ENCODE measurements around the gene LAP3. TPM values are rescaled to one million over a fixed set of nuclear protein-coding genes. Genes with fewer than 3 reads are reported as not detected.

LAP3 gene
- total RNA-seq (100 to 1,000 TPM in 5 of 9 donors, 10 to 100 TPM in 4; 71.7 to 176 (median 109) TPM), polyA plus RNA-seq (100 to 1,000 TPM in 1 of 3 donors, 10 to 100 TPM in 2; 22.7 to 135 (median 30.2) TPM)
- long read RNA-seq, donor 1, transcript LAP3-201 (13 exons, 2,213 nt): major isoform, 13 of 19 reads
- long read RNA-seq, donor 1, partial matches to known transcripts: 6 of 19 reads
- long read RNA-seq, donor 1, other reads (novel, unspliced or antisense): 0 of 19 reads
- long read RNA-seq, donor 2, transcript LAP3-201 (13 exons, 2,213 nt): major isoform, 12 of 28 reads
- long read RNA-seq, donor 2, partial matches to known transcripts: 16 of 28 reads
- long read RNA-seq, donor 2, other reads (novel, unspliced or antisense): 0 of 28 reads
- long read RNA-seq, donor 3, transcript LAP3-201 (13 exons, 2,213 nt): major isoform, 15 of 18 reads
- long read RNA-seq, donor 3, partial matches to known transcripts: 0 of 18 reads
- long read RNA-seq, donor 3, other reads (novel, unspliced or antisense): 0 of 18 reads
- long read RNA-seq, donor 4, transcript LAP3-201 (13 exons, 2,213 nt): major isoform, 115 of 132 reads
- long read RNA-seq, donor 4, partial matches to known transcripts: 11 of 132 reads
- long read RNA-seq, donor 4, other reads (novel, unspliced or antisense): 3 of 132 reads
- long read RNA-seq, donor 5, transcript LAP3-201 (13 exons, 2,213 nt): major isoform, 214 of 226 reads
- long read RNA-seq, donor 5, partial matches to known transcripts: 7 of 226 reads
- long read RNA-seq, donor 5, other reads (novel, unspliced or antisense): 4 of 226 reads
- long read RNA-seq, donor 6, transcript LAP3-201 (13 exons, 2,213 nt): major isoform, 52 of 64 reads
- long read RNA-seq, donor 6, partial matches to known transcripts: 8 of 64 reads
- long read RNA-seq, donor 6, other reads (novel, unspliced or antisense): 2 of 64 reads
- long read RNA-seq, donor 7, transcript LAP3-201 (13 exons, 2,213 nt): major isoform, 13 of 19 reads
- long read RNA-seq, donor 7, partial matches to known transcripts: 5 of 19 reads
- long read RNA-seq, donor 7, other reads (novel, unspliced or antisense): 0 of 19 reads
- long read RNA-seq, donor 8, transcript LAP3-201 (13 exons, 2,213 nt): major isoform, 33 of 33 reads
- long read RNA-seq, donor 8, partial matches to known transcripts: 0 of 33 reads
- long read RNA-seq, donor 8, other reads (novel, unspliced or antisense): 0 of 33 reads
- long read RNA-seq, donor 9, transcript LAP3-201 (13 exons, 2,213 nt): major isoform, 18 of 20 reads
- long read RNA-seq, donor 9, partial matches to known transcripts: 0 of 20 reads
- long read RNA-seq, donor 9, other reads (novel, unspliced or antisense): 0 of 20 reads
- long read RNA-seq, donor 10, transcript LAP3-201 (13 exons, 2,213 nt): major isoform, 9 of 10 reads
- long read RNA-seq, donor 10, partial matches to known transcripts: 0 of 10 reads
- long read RNA-seq, donor 10, other reads (novel, unspliced or antisense): 0 of 10 reads

GRCh38 chr4:17576932-17577664 lies at the start of gene LAP3:
LAP3 (plus strand) TSS chr4:17577198; CDS start chr4:17577466, 268 bp downstream.
- WGBS, 4 donors: 0% methylated on average over 8 to 91 of the region's 91 CpGs
- DNase-seq: peak; percentile 96 to 100 (median 99)
- Histone ChIP-seq H3K4me1 (replicated peaks in 1 of 2) (peaks cover 10 to 28% of the 10 kb centered on the region in 2 donors), H3K27ac (peak within 1 kb of the TSS; percentile 73 to 97 (median 94)), H3K36me3 (replicated peaks in 1 of 2) (peaks cover 0 to 19% of the 10 kb centered on the region in 2 donors), H3K27me3 (no peaks in the 10 kb centered on the region), H3K4me3 (peak within 1 kb of the TSS; percentile 53 to 89 (median 76)), H3K9me3 (replicated peaks in 1 of 3) (no peaks in the 10 kb centered on the region)
- TF ChIP-seq CTCF (IDR thresholded peaks at IDR 0.05) (peak in 2 of 6 experiments; percentile 14 to 15), POLR2A (IDR thresholded peaks at IDR 0.05) (peak; percentile 94 to 98)
- intact Hi-C loops (cut with DNase I): no loop called here

GRCh38 chr4:17528551-17529165 lies 48.3 kb upstream of the LAP3 start:
- Histone ChIP-seq H3K36me3 (replicated peaks in 1 of 2) (no peaks in the 10 kb centered on the region), H3K4me1 (replicated peaks in 1 of 2) (no peaks in the 10 kb centered on the region), H3K27me3 (no peaks in the 10 kb centered on the region), H3K4me3 (no peak overlapping the region), H3K9me3 (replicated peaks in 1 of 3) (no peaks in the 10 kb centered on the region), H3K27ac (no peak overlapping the region)
- TF ChIP-seq CTCF (IDR thresholded peaks at IDR 0.05) (no peak), POLR2A (IDR thresholded peaks at IDR 0.05) (no peak)
- DNase-seq: no peak
- WGBS, 4 donors: 89 to 94% (median 91%) methylated on average over 10 of the region's 10 CpGs
- intact Hi-C loops (cut with DNase I): no loop called here

GRCh38 chr4:17531538-17532285 lies 45.3 kb upstream of the LAP3 start:
- H3K36me3 ChIP-seq (replicated peaks in 1 of 2): no peaks in the 10 kb centered on the region
- 66 to 72% (median 70%) methylated on average over 8 of the region's 8 CpGs for WGBS, 4 donors
- no peak overlapping the region for H3K4me3 ChIP-seq
- no peaks in the 10 kb centered on the region for H3K27me3 ChIP-seq
- no peaks in the 10 kb centered on the region for H3K4me1 ChIP-seq (replicated peaks in 1 of 2)
- H3K27ac ChIP-seq: no peak overlapping the region
- intact Hi-C loops (cut with DNase I): no loop called here
- TF ChIP-seq CTCF (IDR thresholded peaks at IDR 0.05) (no peak), POLR2A (IDR thresholded peaks at IDR 0.05) (no peak)
- no peak for DNase-seq
- H3K9me3 ChIP-seq (replicated peaks in 1 of 3): no peaks in the 10 kb centered on the region

Measured in adrenal gland (tissue), 19 donors.